OCI-LY3 (cell line): ENCODE results near the gene CMTM1.

Source experiments
- CTCF ChIP-seq: fragments of 200-600, 300-600 bp; sonication (generic); IDR thresholded peaks from 2 replicates; pipeline ENCODE4 v1.5.1; 2014; ENCODE audit warnings: antibody characterized with exemption, low read length, low read depth
- EZH2phosphoT487 ChIP-seq: fragments of 200-600 bp; shearing (Covaris generic); IDR thresholded peaks from 2 replicates; pipeline ENCODE4 v1.6.1; 2018; ENCODE audit warnings: antibody characterized with exemption, mixed run types, low read depth

- TF ChIP-seq CTCF = no peak
- no peak for TF ChIP-seq EZH2phosphoT487
Measured at GRCh38 chr16:66572356-66572755, 6.1 kb downstream of the CMTM1 start.
